Liver (tissue), 9 donors: ENCODE measurements around the gene SPATA33. TPM values are rescaled to one million over a fixed set of nuclear protein-coding genes. Genes with fewer than 3 reads are reported as not detected.
"Not testable (repeated sequence)": the region's sequence is repeated elsewhere in the genome, so short reads cannot be mapped to it uniquely, and the experiment has no call there.

ENCODE experiments used
- DNase-seq: peaks from one replicate; pipeline ENCODE4 v3.0.0-alpha.2; 2017; ENCODE audit warnings: low spot score
- H3K27ac ChIP-seq, 2 donors: one replicate each; pipeline ENCODE4 v1.7.0; 2013; ENCODE audit warnings: inconsistent platforms in 2 of 2, low read length in 2 of 2, control low read depth in 1 of 2, low read depth in 1 of 2, mild to moderate bottlenecking in 1 of 2
- H3K27me3 ChIP-seq, 4 donors: one replicate each; pipeline versions ENCODE4 v1.6.1 to v1.7.0; 2013; ENCODE audit warnings: low read length in 3 of 4, inconsistent platforms in 1 of 4, mild to moderate bottlenecking in 1 of 4, moderate library complexity in 1 of 4; ENCODE audit not compliant: control insufficient read depth in 4 of 4, insufficient read depth in 4 of 4
- H3K36me3 ChIP-seq, 4 donors: one replicate each; pipeline versions ENCODE4 v1.6.1 to v1.7.0; 2013; ENCODE audit warnings: low read length in 3 of 4, mild to moderate bottlenecking in 3 of 4, low read depth in 1 of 4, moderate library complexity in 1 of 4; ENCODE audit not compliant: control insufficient read depth in 4 of 4, insufficient read depth in 3 of 4
- H3K4me1 ChIP-seq, 4 donors: one replicate each; pipeline versions ENCODE4 v1.6.1 to v1.7.0; 2013; ENCODE audit warnings: low read length in 3 of 4, mild to moderate bottlenecking in 3 of 4, moderate library complexity in 1 of 4; ENCODE audit not compliant: control insufficient read depth in 4 of 4, insufficient read depth in 4 of 4
- H3K4me3 ChIP-seq, 3 donors: one replicate each; pipeline versions ENCODE4 v1.6.1 to v1.7.0; 2013; ENCODE audit warnings: low read length in 3 of 3, control low read depth in 1 of 3, low read depth in 1 of 3, mild to moderate bottlenecking in 1 of 3
- H3K9ac ChIP-seq, 2 donors: one replicate each; pipeline ENCODE4 v1.7.0; 2013; ENCODE audit warnings: low read length in 2 of 2, mild to moderate bottlenecking in 2 of 2, moderate library complexity in 2 of 2, control low read depth in 1 of 2, low read depth in 1 of 2
- H3K9me3 ChIP-seq, 4 donors: one replicate each; pipeline versions ENCODE4 v1.6.1 to v1.7.0; 2013; ENCODE audit warnings: low read length in 3 of 4; ENCODE audit not compliant: control insufficient read depth in 4 of 4
- FOXA1 ChIP-seq: IDR thresholded peaks from 2 replicates; pipeline ENCODE4 v1.6.1; 2016; ENCODE audit warnings: antibody characterized with exemption
- FOXA2 ChIP-seq: IDR thresholded peaks from 2 replicates; pipeline ENCODE4 v1.6.1; 2016; ENCODE audit warnings: antibody characterized with exemption
- GABPA ChIP-seq, 2 donors: IDR thresholded peaks in 1 of 2; conservative IDR thresholded peaks in 1 of 2; 2 replicates each; pipeline ENCODE4 v1.6.1; 2016; ENCODE audit warnings: antibody characterized with exemption in 2 of 2, mild to moderate bottlenecking in 1 of 2, moderate library complexity in 1 of 2
- HNF4A ChIP-seq, 2 donors: conservative IDR thresholded peaks; 2 replicates each; pipeline ENCODE4 v1.6.1; 2016; ENCODE audit warnings: antibody characterized with exemption in 2 of 2, mild to moderate bottlenecking in 2 of 2
- JUND ChIP-seq, 2 donors: IDR thresholded peaks; 2 replicates each; pipeline ENCODE4 v1.6.1; 2016; ENCODE audit warnings: antibody characterized with exemption in 2 of 2
- MAX ChIP-seq: IDR thresholded peaks from 2 replicates; pipeline ENCODE4 v1.6.1; 2016; ENCODE audit warnings: antibody characterized with exemption
- RAD21 ChIP-seq, 2 donors: IDR thresholded peaks; 2 replicates each; pipeline ENCODE4 v1.6.1; 2016; ENCODE audit warnings: antibody characterized with exemption in 2 of 2, mild to moderate bottlenecking in 2 of 2
- RXRA ChIP-seq, 2 donors: IDR thresholded peaks; 2 replicates each; pipeline ENCODE4 v1.6.1; 2017 to 2018; ENCODE audit warnings: antibody characterized with exemption in 2 of 2, mild to moderate bottlenecking in 1 of 2
- SP1 ChIP-seq: IDR thresholded peaks from 2 replicates; pipeline ENCODE4 v1.6.1; 2018; ENCODE audit warnings: antibody characterized with exemption, mild to moderate bottlenecking
- TAF1 ChIP-seq: conservative IDR thresholded peaks from 2 replicates; pipeline ENCODE4 v1.6.1; 2016; ENCODE audit warnings: antibody characterized with exemption, mild to moderate bottlenecking
- YY1 ChIP-seq: IDR thresholded peaks from 2 replicates; pipeline ENCODE4 v1.6.1; 2016; ENCODE audit warnings: antibody characterized with exemption, mild to moderate bottlenecking
- WGBS: extraction: QIAGEN DNeasy Blood & Tissue Kit; methylation state at CpG from one replicate; pipeline ENCODE4 v1.1.7; 2013; 5-methylcytosine and 5-hydroxymethylcytosine counted together
- polyA plus RNA-seq, 2 donors: library from polyadenylated mRNA; stranded (reverse) in 1 of 2; unstranded in 1 of 2; fragments of 200-250 nt in 1 of 2; fragments of >200 nt in 1 of 2; fragmentation: Nextera tagmentation in 1 of 2; extraction: Ambion mirVana in 1 of 2; gene quantifications; one replicate each; pipeline versions ENCODE4 v1.2.1 to v1.2.3, GENCODE V29; 2013 to 2015
- total RNA-seq, 2 donors: library from RNA; depleted of rRNA; stranded (reverse); fragments of >200 nt; gene quantifications; one replicate each; pipeline ENCODE4 v1.2.3, GENCODE V29; 2014
- TF ChIP-seq, protein P1 (sequence below): fragments of 150-350 bp; IDR thresholded peaks from 2 replicates; pipeline ENCODE4 v1.5.1; 2017; ENCODE audit warnings: improper control_type of control experiment, low read depth, low read length; ENCODE audit not compliant: missing input control
- TF ChIP-seq, protein P2 (sequence below): IDR thresholded peaks from 2 replicates; pipeline ENCODE4 v1.6.1; 2016; ENCODE audit warnings: antibody characterized with exemption
- TF ChIP-seq, protein P3 (sequence below): IDR thresholded peaks from 2 replicates; pipeline ENCODE4 v1.6.1; 2016; ENCODE audit warnings: antibody characterized with exemption
- donor health status: healthy.
- donor health status: healthy.
- donor health status: healthy.
- donor health status: healthy.
- donor health status: healthy.

Gene SPATA33
- total and polyA plus RNA-seq, 4 donors: 1.6 to 3.6 (median 3.4) TPM

DNA sequence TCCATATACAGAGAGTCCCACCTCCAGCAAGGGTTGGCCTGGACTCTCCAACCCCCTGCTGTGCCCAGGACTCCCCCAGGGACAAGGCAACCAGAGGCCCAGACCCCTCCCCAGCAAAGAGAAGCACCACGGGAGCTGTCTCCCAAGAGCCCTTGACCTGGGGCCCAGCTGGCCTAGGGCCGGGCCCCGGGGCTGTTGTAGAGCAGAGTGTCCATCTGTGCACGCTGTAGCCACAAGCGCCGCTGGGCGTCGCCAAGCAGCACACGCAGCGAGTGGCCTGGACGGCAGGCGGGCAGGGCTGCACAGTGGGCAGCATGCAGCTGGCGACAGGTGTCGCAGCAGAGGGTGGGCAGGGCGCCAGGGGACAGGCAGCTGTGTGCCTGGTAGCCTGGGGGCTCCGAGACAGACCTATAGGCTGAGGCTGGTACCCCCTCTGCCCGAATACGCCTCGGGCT is 39.6 kb downstream of the SPATA33 start:
- Histone ChIP-seq H3K4me3 (no peak overlapping the region), H3K27ac (no peak overlapping the region), H3K4me1 (peaks cover 6 to 26% (median 14%) of the 10 kb centered on the region in 4 donors), H3K9me3 (no peaks in the 10 kb centered on the region), H3K36me3 (peaks cover 8 to 27% (median 17%) of the 10 kb centered on the region in 4 donors), H3K9ac (no peak overlapping the region), H3K27me3 (no peaks in the 10 kb centered on the region)
- TF ChIP-seq YY1 (no peak), TAF1 (no peak), RXRA (IDR thresholded peaks at IDR 0.05) (no peak), HNF4A (conservative IDR thresholded peaks at IDR 0.05) (no peak), FOXA2 (no peak)
- WGBS: 93% methylated on average over 19 of the region's 19 CpGs
- no peak for DNase-seq

DNA sequence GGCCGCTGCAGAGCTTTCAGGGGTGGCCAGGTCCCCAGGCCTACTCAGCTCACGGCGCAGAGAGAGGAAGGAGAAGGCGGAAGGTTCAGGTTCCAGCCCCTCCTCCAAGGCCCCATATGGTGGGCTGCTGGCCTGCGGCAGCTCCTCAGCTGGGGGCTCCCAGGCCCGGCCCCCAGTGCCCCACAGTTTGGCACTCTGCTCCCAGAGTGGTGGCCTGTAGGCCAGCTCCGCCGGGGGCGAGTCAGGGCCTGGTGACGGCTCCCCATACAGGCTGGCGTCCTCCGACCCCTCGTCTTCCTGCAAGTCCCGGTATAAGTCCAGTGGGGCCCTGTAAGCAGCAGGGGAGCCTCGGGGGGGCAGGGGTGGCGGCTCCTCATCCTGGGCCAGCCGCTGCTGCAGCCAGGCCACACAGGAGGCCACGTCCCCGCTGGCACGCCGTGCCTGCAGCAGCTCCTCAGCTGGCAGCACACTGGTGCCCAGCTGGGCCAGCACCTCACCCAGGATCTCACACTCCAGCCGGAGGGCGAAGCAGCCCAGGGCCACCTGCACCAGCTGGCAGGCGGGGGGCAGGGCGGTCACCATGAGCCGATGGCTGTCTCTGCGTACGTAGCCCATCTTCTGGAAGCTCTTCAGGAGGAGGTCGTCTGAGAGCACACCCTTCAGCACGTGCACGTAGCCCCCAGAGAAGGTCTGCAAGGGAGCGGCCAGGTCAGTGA is 40.1 kb downstream of the SPATA33 start:
- DNase-seq: no peak
- H3K27ac ChIP-seq: no peak overlapping the region
- H3K36me3 ChIP-seq: peaks cover 5 to 25% (median 15%) of the 10 kb centered on the region in 4 donors
- no peaks in the 10 kb centered on the region for H3K9me3 ChIP-seq
- H3K4me1 ChIP-seq: peaks cover 8 to 28% (median 16%) of the 10 kb centered on the region in 4 donors
- no peak overlapping the region for H3K4me3 ChIP-seq
- H3K27me3 ChIP-seq: no peaks in the 10 kb centered on the region
- H3K9ac ChIP-seq: no peak overlapping the region
- no peak for TF ChIP-seq RAD21 (IDR thresholded peaks at IDR 0.05)
- TF ChIP-seq MAX: no peak
- no peak for TF ChIP-seq FOXA1
- TF ChIP-seq TAF1: no peak
- TF ChIP-seq GABPA (IDR thresholded peaks at IDR 0.05 in 1 of 2, conservative IDR thresholded peaks at IDR 0.05 in 1 of 2): no peak
- TF ChIP-seq HNF4A (conservative IDR thresholded peaks at IDR 0.05): no peak
- TF ChIP-seq, protein P1, sequence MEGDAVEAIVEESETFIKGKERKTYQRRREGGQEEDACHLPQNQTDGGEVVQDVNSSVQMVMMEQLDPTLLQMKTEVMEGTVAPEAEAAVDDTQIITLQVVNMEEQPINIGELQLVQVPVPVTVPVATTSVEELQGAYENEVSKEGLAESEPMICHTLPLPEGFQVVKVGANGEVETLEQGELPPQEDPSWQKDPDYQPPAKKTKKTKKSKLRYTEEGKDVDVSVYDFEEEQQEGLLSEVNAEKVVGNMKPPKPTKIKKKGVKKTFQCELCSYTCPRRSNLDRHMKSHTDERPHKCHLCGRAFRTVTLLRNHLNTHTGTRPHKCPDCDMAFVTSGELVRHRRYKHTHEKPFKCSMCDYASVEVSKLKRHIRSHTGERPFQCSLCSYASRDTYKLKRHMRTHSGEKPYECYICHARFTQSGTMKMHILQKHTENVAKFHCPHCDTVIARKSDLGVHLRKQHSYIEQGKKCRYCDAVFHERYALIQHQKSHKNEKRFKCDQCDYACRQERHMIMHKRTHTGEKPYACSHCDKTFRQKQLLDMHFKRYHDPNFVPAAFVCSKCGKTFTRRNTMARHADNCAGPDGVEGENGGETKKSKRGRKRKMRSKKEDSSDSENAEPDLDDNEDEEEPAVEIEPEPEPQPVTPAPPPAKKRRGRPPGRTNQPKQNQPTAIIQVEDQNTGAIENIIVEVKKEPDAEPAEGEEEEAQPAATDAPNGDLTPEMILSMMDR: no peak
- no peak for TF ChIP-seq JUND (IDR thresholded peaks at IDR 0.05)
- TF ChIP-seq, protein P2, sequence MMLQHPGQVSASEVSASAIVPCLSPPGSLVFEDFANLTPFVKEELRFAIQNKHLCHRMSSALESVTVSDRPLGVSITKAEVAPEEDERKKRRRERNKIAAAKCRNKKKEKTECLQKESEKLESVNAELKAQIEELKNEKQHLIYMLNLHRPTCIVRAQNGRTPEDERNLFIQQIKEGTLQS: no peak
- TF ChIP-seq, protein P3, sequence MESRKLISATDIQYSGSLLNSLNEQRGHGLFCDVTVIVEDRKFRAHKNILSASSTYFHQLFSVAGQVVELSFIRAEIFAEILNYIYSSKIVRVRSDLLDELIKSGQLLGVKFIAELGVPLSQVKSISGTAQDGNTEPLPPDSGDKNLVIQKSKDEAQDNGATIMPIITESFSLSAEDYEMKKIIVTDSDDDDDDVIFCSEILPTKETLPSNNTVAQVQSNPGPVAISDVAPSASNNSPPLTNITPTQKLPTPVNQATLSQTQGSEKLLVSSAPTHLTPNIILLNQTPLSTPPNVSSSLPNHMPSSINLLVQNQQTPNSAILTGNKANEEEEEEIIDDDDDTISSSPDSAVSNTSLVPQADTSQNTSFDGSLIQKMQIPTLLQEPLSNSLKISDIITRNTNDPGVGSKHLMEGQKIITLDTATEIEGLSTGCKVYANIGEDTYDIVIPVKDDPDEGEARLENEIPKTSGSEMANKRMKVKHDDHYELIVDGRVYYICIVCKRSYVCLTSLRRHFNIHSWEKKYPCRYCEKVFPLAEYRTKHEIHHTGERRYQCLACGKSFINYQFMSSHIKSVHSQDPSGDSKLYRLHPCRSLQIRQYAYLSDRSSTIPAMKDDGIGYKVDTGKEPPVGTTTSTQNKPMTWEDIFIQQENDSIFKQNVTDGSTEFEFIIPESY: no peak
- TF ChIP-seq RXRA (IDR thresholded peaks at IDR 0.05): no peak
- TF ChIP-seq SP1: no peak
- no peak for TF ChIP-seq YY1
- WGBS: 93% methylated on average over 32 of the region's 32 CpGs

- not testable (repeated sequence) for H3K27ac ChIP-seq, H3K9me3 ChIP-seq, H3K9ac ChIP-seq, DNase-seq, H3K27me3 ChIP-seq, H3K4me3 ChIP-seq
- H3K4me1 ChIP-seq: peaks cover 8 to 28% (median 16%) of the 10 kb centered on the region in 4 donors
- 94% methylated on average over 14 of the region's 14 CpGs for WGBS
- H3K36me3 ChIP-seq: peaks cover 3 to 24% (median 10%) of the 10 kb centered on the region in 4 donors
These were observed 41.1 kb downstream of the SPATA33 start for GRCh38 chr16:89698717-89699116.
